ENCODE results near the gene MEAF6.

MEAF6 gene

DNA sequence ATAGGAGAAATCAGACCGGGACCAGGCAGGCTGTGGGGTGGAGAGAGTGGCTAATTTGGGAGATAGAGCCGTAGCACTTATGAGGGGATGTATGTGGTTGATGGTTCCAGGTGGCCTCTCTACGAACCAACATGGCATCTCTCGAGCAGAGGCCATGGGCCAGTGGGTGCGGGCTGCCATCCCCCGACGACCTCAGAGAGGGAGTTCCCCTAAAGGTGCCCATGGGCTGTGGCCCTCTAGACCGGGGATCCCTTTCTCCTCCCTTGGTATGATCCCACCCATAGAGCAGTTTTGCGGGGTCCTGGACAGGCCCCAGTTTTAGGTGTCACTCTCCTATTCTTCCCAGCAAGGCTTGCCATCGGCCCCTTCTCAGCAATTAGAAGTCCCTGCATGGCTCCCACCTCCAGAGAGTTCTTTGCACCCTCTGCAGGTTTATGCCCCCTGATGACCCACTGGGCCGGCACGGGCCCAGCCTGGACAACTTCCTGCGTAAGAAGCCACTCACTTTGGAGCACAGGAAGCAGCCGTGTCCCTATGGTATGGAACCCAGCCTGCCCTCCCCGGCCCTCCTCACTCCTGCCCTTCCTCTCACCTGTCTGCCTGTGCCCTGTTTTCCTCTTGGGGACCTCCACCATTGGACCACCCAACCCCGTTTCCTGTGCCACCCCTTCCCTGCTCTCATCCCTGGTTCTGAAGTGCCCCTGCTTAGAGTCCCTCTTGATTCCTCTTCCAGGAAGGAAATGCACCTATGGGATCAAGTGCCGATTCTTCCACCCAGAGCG, 32.4 kb downstream of the MEAF6 start:
- TF ChIP-seq YY1 (IDR thresholded peaks at IDR 0.05; ENCODE audit: low read depth): no peak
- TF ChIP-seq, protein P1, sequence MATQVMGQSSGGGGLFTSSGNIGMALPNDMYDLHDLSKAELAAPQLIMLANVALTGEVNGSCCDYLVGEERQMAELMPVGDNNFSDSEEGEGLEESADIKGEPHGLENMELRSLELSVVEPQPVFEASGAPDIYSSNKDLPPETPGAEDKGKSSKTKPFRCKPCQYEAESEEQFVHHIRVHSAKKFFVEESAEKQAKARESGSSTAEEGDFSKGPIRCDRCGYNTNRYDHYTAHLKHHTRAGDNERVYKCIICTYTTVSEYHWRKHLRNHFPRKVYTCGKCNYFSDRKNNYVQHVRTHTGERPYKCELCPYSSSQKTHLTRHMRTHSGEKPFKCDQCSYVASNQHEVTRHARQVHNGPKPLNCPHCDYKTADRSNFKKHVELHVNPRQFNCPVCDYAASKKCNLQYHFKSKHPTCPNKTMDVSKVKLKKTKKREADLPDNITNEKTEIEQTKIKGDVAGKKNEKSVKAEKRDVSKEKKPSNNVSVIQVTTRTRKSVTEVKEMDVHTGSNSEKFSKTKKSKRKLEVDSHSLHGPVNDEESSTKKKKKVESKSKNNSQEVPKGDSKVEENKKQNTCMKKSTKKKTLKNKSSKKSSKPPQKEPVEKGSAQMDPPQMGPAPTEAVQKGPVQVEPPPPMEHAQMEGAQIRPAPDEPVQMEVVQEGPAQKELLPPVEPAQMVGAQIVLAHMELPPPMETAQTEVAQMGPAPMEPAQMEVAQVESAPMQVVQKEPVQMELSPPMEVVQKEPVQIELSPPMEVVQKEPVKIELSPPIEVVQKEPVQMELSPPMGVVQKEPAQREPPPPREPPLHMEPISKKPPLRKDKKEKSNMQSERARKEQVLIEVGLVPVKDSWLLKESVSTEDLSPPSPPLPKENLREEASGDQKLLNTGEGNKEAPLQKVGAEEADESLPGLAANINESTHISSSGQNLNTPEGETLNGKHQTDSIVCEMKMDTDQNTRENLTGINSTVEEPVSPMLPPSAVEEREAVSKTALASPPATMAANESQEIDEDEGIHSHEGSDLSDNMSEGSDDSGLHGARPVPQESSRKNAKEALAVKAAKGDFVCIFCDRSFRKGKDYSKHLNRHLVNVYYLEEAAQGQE (IDR thresholded peaks at IDR 0.05; ENCODE audit: low read depth): no peak
- TF ChIP-seq RAD21 (IDR thresholded peaks at IDR 0.05; ENCODE audit: low read depth): no peak
- no peak for TF ChIP-seq EGR1 (IDR thresholded peaks at IDR 0.05)

DNA sequence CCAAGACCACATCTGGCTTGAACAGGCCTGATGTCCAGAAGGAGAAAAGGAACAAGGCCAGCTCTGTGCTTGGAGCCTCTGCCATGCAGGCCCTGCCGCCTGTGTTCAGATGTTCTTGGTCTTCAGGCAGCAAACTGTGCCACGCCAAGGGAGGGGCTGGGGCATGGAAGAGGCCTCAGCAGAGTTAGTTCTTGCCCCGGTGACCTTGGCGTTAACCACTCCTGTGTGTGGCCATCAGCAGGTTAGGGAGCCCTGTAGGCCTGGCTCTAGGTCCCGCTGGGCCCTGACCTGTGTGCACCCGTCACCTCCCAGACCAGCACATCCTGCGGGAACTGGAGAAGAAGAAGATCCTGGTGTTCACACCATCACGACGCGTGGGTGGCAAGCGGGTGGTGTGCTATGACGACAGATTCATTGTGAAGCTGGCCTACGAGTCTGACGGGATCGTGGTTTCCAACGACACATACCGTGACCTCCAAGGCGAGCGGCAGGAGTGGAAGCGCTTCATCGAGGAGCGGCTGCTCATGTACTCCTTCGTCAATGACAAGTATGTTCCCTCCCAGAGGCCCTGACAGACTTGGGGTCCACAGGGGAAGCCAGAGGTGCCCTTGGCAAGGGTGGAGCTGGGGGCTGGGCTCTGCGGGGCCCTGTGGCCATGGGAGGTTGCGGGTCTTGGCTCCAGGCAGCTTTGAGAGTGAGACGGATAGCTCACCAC, 33.1 kb downstream of the MEAF6 start:
- no peak for TF ChIP-seq EGR1 (IDR thresholded peaks at IDR 0.05)
- TF ChIP-seq, protein P1 (IDR thresholded peaks at IDR 0.05; ENCODE audit: low read depth): no peak
- TF ChIP-seq TAF1 (IDR thresholded peaks at IDR 0.05; ENCODE audit: low read depth): no peak
- TF ChIP-seq, protein P2, sequence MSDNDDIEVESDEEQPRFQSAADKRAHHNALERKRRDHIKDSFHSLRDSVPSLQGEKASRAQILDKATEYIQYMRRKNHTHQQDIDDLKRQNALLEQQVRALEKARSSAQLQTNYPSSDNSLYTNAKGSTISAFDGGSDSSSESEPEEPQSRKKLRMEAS (IDR thresholded peaks at IDR 0.05): no peak
- TF ChIP-seq CREB1 (IDR thresholded peaks at IDR 0.05; ENCODE audit: low read depth): no peak
- TF ChIP-seq YY1 (IDR thresholded peaks at IDR 0.05; ENCODE audit: low read depth): no peak
- TF ChIP-seq NFIC (IDR thresholded peaks at IDR 0.05): no peak
- no peak for TF ChIP-seq CEBPB (IDR thresholded peaks at IDR 0.05)

DNA sequence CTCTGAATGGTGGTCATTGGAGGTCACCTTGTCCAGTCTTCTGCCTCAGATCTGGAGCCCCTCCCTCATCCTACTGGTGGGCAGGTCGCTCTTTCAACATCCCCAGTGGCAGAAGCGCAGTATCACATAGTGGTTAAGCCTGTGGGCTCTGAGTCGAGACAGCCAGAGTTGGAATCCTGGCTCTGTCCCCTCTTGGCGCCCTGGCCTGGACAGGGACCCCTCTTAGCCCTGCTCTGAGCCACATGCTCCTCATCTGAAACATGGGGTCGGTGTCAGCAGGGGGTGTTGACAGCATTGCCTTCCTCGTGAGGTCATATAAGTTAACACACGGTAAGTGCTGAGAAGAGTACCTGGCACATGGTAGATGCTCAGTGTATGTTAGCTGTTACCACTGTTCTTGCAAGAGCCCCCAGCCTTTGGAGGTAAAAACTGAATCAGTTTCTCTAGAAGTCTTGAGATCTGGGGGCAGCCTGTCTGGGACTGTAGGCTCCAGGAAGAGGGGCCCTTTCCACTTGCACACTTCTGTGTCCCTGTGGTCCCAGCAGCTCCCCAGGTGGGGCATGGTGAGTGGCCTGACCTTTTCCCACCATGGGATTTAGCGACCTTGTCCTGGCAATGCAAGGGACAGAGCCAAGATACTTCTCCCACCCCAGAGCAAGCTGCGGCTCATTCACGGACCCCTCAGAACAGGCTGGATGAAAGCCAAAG, 33.8 kb downstream of the MEAF6 start:
- TF ChIP-seq FOXM1 (IDR thresholded peaks at IDR 0.05; ENCODE audit: borderline replicate concordance, low read depth): no peak
- TF ChIP-seq YY1 (IDR thresholded peaks at IDR 0.05; ENCODE audit: low read depth): no peak
- no peak for TF ChIP-seq CREB1 (IDR thresholded peaks at IDR 0.05; ENCODE audit: low read depth)

DNA sequence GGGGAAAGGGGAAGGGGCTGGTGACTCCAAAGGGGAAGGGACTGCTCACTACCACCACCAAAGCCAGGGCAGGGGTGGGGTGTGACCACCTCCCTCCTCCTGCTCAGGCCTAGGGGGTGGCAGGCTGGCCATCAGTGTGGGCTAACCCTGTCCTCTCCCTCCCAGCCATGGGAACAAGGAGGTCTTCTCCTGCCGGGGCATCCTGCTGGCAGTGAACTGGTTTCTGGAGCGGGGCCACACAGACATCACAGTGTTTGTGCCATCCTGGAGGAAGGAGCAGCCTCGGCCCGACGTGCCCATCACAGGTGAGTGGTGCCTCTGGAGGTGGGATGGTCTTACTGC, 34.5 kb downstream of the MEAF6 start:
- TF ChIP-seq CREB1 (IDR thresholded peaks at IDR 0.05; ENCODE audit: low read depth) (no peak), FOXM1 (IDR thresholded peaks at IDR 0.05; ENCODE audit: borderline replicate concordance, low read depth) (no peak), EP300 (IDR thresholded peaks at IDR 0.05; ENCODE audit: borderline replicate concordance) (no peak), NFIC (IDR thresholded peaks at IDR 0.05) (no peak), TEAD4 (IDR thresholded peaks at IDR 0.05) (no peak), TAF1 (IDR thresholded peaks at IDR 0.05; ENCODE audit: low read depth) (no peak), CEBPB (IDR thresholded peaks at IDR 0.05) (no peak), RAD21 (IDR thresholded peaks at IDR 0.05; ENCODE audit: low read depth) (no peak), EGR1 (IDR thresholded peaks at IDR 0.05) (no peak), YY1 (IDR thresholded peaks at IDR 0.05; ENCODE audit: low read depth) (no peak), TCF12 (IDR thresholded peaks at IDR 0.05; ENCODE audit: low read depth) (no peak), ZBTB7A (IDR thresholded peaks at IDR 0.05; ENCODE audit: low read depth) (no peak)
- TF ChIP-seq, protein P2 (IDR thresholded peaks at IDR 0.05): no peak
- TF ChIP-seq, protein P1 (IDR thresholded peaks at IDR 0.05; ENCODE audit: low read depth): no peak
- TF ChIP-seq, protein P3, sequence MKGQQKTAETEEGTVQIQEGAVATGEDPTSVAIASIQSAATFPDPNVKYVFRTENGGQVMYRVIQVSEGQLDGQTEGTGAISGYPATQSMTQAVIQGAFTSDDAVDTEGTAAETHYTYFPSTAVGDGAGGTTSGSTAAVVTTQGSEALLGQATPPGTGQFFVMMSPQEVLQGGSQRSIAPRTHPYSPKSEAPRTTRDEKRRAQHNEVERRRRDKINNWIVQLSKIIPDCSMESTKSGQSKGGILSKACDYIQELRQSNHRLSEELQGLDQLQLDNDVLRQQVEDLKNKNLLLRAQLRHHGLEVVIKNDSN (IDR thresholded peaks at IDR 0.05): no peak
